ENCODE data around the gene KCNA1. TPM values are rescaled to one million over a fixed set of nuclear protein-coding genes. Genes with fewer than 3 reads are reported as not detected.

The KCNA1 gene
- total RNA-seq, 1 experiment from 2014 or later = 0.98 TPM

DNA sequence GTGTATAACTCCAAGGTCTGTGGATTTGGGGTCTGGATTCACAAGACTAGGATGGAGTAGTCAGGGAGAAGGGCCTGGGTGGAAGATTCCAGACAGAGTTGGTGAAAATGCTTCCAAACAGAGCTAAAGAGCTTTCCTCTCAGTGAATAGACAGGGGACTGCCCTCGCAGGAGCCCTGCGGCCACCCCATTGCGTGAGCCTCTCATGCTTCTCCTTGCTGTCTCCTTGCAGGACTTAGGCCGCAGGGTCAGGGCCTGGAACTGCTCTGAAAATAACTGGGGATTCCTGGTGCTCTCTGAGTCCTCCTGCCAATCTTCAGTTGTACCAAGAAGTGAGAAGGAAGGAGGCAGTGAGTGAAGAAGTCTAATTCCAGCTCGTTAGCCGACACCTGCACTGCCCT, 49.0 kb upstream of the KCNA1 start:
- no peak overlapping the region for H2AFZ ChIP-seq (ENCODE audit: low read length)
- no peak overlapping the region for H3K14ac ChIP-seq (ENCODE audit: insufficient read depth, low read length)
- H3K4me1 ChIP-seq (ENCODE audit: insufficient read depth, low read length) = 0 out of 2 replicates have a peak, but pooled peaks cover 1% of the 10 kb centered on the region
- no peak overlapping the region for H3T11ph ChIP-seq (ENCODE audit: low read length)
- H3K4me3 Mint-ChIP-seq = no peak overlapping the region
- WGBS (ENCODE audit: extremely low coverage, insufficient read length, low lambda C conversion rate) = no CpG with 5 or more reads among the region's 6 CpGs
- H3K27ac ChIP-seq (ENCODE audit: insufficient read length, low read depth, low read length) = no peak overlapping the region
- no peaks in the 10 kb centered on the region for H3K79me1 ChIP-seq (ENCODE audit: insufficient read depth, low read depth, low read length, poor library complexity, severe bottlenecking)
- no peak overlapping the region for H3K9ac ChIP-seq (ENCODE audit: extremely low read depth, insufficient read length, low read length)
- H3K18ac ChIP-seq (ENCODE audit: insufficient read length, low read depth, low read length) = no peak overlapping the region
- peaks cover 83% of the 10 kb centered on the region for H3K27me3 Mint-ChIP-seq (ENCODE audit: low read depth)
- no peak overlapping the region for H3K4ac ChIP-seq (ENCODE audit: low read depth, low read length)
- no peak overlapping the region for H2BK5ac ChIP-seq (ENCODE audit: insufficient read length, low read length)
- H2BK15ac ChIP-seq (ENCODE audit: low read depth, low read length) = no peak overlapping the region
- H3K23ac ChIP-seq (ENCODE audit: insufficient read length, low read depth, low read length) = no peak overlapping the region
- H3K4me2 ChIP-seq (ENCODE audit: insufficient read depth, insufficient read length, low read length) = no peak overlapping the region
- no peaks in the 10 kb centered on the region for H3K79me2 ChIP-seq (ENCODE audit: insufficient read depth, low read length)
- H3K9me3 ChIP-seq (ENCODE audit: control insufficient read depth, low read depth, low read length) = no peaks in the 10 kb centered on the region
- no peak overlapping the region for H4K8ac ChIP-seq (replicated peaks; ENCODE audit: insufficient read length, low read depth, low read length)
- H4K91ac ChIP-seq (ENCODE audit: insufficient read length, low read depth, low read length) = no peak overlapping the region
- no peak overlapping the region for H2BK20ac ChIP-seq (ENCODE audit: low read depth, low read length, poor library complexity, severe bottlenecking)
- no peaks in the 10 kb centered on the region; a peak in 1 of 5 replicates for H3K9me3 Mint-ChIP-seq
- H2BK120ac ChIP-seq (ENCODE audit: low read depth, low read length, poor library complexity, severe bottlenecking) = no peak overlapping the region
- peaks cover 12 to 16% of the 10 kb centered on the region in 2 experiments for H3K4me1 Mint-ChIP-seq
- no peak for DNase-seq
- no peak overlapping the region for H2BK12ac ChIP-seq (ENCODE audit: insufficient read length, low read depth, low read length)
- no peak overlapping the region for H4K5ac ChIP-seq (ENCODE audit: insufficient read length, low read depth, low read length)
- TF ChIP-seq CTCF (conservative IDR thresholded peaks at IDR 0.05) = no peak
- H2AK5ac ChIP-seq (ENCODE audit: insufficient read length, low read length) = no peak overlapping the region
- no peaks in the 10 kb centered on the region for H4K20me1 ChIP-seq (ENCODE audit: control insufficient read depth, insufficient read depth, insufficient read length)
- H3K56ac ChIP-seq (ENCODE audit: insufficient read length, low read depth, low read length) = no peak overlapping the region
- no peaks in the 10 kb centered on the region; the same call in 1 of the 2 replicates for H3K27me3 ChIP-seq (ENCODE audit: insufficient read depth, low read length)
- H3K27ac Mint-ChIP-seq = no peak overlapping the region
- H3K36me3 Mint-ChIP-seq (ENCODE audit: insufficient read depth in 1 of 3, low read depth in 3 of 3) = no peaks in the 10 kb centered on the region
- no peaks in the 10 kb centered on the region for H3K23me2 ChIP-seq (ENCODE audit: insufficient read length, low read depth, low read length, poor library complexity, severe bottlenecking)
